Keratinocyte (primary cell): Measurements from ENCODE around the gene UBE2V1. TPM values are rescaled to one million over a fixed set of nuclear protein-coding genes. Genes with fewer than 3 reads are reported as not detected.

ENCODE experiments used
- DNase-seq: peaks from one replicate; pipeline ENCODE4 v3.0.0-alpha.2; 2011; ENCODE audit warnings: low read depth, missing footprints, low spot score
- FAIRE-seq: peaks from 2 replicates; lab custom pipeline; 2011; peaks lifted over from hg19 to GRCh38; lab: Jason Lieb, UNC
- H2AFZ ChIP-seq: 2 replicates; pipeline ENCODE4 v1.6.0; 2012; ENCODE audit warnings: low read length, control low read depth, inconsistent platforms; ENCODE audit not compliant: control insufficient read depth
- H3K27ac ChIP-seq: 2 replicates; pipeline ENCODE4 v1.5.1; 2011; ENCODE audit warnings: low read length; ENCODE audit not compliant: control insufficient read depth, insufficient read depth
- H3K27me3 ChIP-seq: 3 replicates; pipeline ENCODE4 v1.6.0; 2011; ENCODE audit warnings: low read length; ENCODE audit not compliant: control insufficient read depth, insufficient read depth; ENCODE audit errors: extremely low read depth
- H3K36me3 ChIP-seq, 2 experiments: 2 replicates in 1 of 2; 3 replicates in 1 of 2; pipeline ENCODE4 v1.5.1; 2011; ENCODE audit warnings: low read length in 2 of 2, mild to moderate bottlenecking in 1 of 2; ENCODE audit not compliant: control insufficient read depth in 2 of 2, insufficient read depth in 2 of 2; ENCODE audit errors: extremely low read depth in 1 of 2
- H3K4me1 ChIP-seq: 3 replicates; pipeline ENCODE4 v1.5.1; 2011; ENCODE audit warnings: low read length; ENCODE audit not compliant: control insufficient read depth, insufficient read depth; ENCODE audit errors: extremely low read depth
- H3K4me2 ChIP-seq: 3 replicates; pipeline ENCODE4 v1.6.0; 2011; ENCODE audit warnings: low read depth, low read length; ENCODE audit not compliant: control insufficient read depth, insufficient read depth; ENCODE audit errors: extremely low read depth
- H3K4me3 ChIP-seq, 3 experiments: fragments of 200-600 bp in 1 of 3; sonication (generic) in 1 of 3; 2 replicates in 2 of 3; 3 replicates in 1 of 3; pipeline ENCODE4 v1.5.1; 2011 to 2016; ENCODE audit warnings: low read length in 3 of 3, mild to moderate bottlenecking in 3 of 3, control low read depth in 2 of 3, inconsistent platforms in 1 of 3, low read depth in 1 of 3, mixed read lengths in 1 of 3, mixed run types in 1 of 3, moderate library complexity in 1 of 3; ENCODE audit not compliant: control insufficient read depth in 2 of 3, insufficient read depth in 2 of 3; ENCODE audit errors: extremely low read depth in 1 of 3
- H3K79me2 ChIP-seq: 2 replicates; pipeline ENCODE4 v1.6.0; 2012; ENCODE audit warnings: low read length; ENCODE audit not compliant: control insufficient read depth, insufficient read depth
- H3K9ac ChIP-seq: 3 replicates; pipeline ENCODE4 v1.6.0; 2011; ENCODE audit warnings: low read length; ENCODE audit not compliant: control insufficient read depth, insufficient read depth; ENCODE audit errors: extremely low read depth
- H3K9me1 ChIP-seq: 3 replicates; pipeline ENCODE4 v1.6.0; 2011; ENCODE audit warnings: low read length; ENCODE audit not compliant: control insufficient read depth, insufficient read depth; ENCODE audit errors: extremely low read depth
- H3K9me3 ChIP-seq: 2 replicates; pipeline ENCODE4 v1.5.1; 2012; ENCODE audit warnings: low read depth, low read length; ENCODE audit not compliant: control insufficient read depth
- H4K20me1 ChIP-seq: 3 replicates; pipeline ENCODE4 v1.6.0; 2011; ENCODE audit warnings: low read length; ENCODE audit not compliant: control insufficient read depth, insufficient read depth; ENCODE audit errors: extremely low read depth
- EZH2 ChIP-seq: IDR thresholded peaks from one replicate; pipeline ENCODE4 v1.6.1; 2012; ENCODE audit warnings: inconsistent platforms, mild to moderate bottlenecking, low read length, moderate library complexity
- dilution Hi-C: fragments of 300-500 bp; cut with MboI; formaldehyde crosslinking; loops from one replicate; pipeline ENCODE4 v1.7.0; 2020; ENCODE audit warnings: low sequenced_read_pairs; ENCODE audit not compliant: extremely low pct_ligation_motif_present
- polyA plus RNA-seq, 5 experiments: library from polyadenylated mRNA; depleted of rRNA in 3 of 5; stranded (reverse) in 3 of 5; stranded (forward) in 1 of 5; unstranded in 1 of 5; fragments of >200 nt; gene quantifications; 1 replicate in 1 of 5; 2 replicates in 3 of 5; 3 replicates in 1 of 5; pipeline versions ENCODE4 v1.2.1 to v1.2.3, GENCODE V29; 2011 to 2012; ENCODE audit warnings: missing spikeins in 2 of 5, low read depth in 1 of 5, low replicate concordance in 1 of 5
- TF ChIP-seq, protein P1 (sequence below), 3 experiments: IDR thresholded peaks in 1 of 3; conservative IDR thresholded peaks in 1 of 3; optimal IDR thresholded peaks in 1 of 3; 2 replicates in 2 of 3; 3 replicates in 1 of 3; pipeline versions ENCODE3 to v1.5.1; 2011; ENCODE audit warnings: low read length in 3 of 3, mild to moderate bottlenecking in 3 of 3, moderate library complexity in 2 of 3, control low read depth in 1 of 3, inconsistent platforms in 1 of 3; ENCODE audit not compliant: insufficient read depth in 2 of 3; ENCODE audit errors: extremely low read depth in 1 of 3

Gene UBE2V1
- polyA plus RNA-seq, 1 donor (not counting 4 experiments of a cell fraction or from before 2014, with no cell fraction given): 117 TPM

DNA sequence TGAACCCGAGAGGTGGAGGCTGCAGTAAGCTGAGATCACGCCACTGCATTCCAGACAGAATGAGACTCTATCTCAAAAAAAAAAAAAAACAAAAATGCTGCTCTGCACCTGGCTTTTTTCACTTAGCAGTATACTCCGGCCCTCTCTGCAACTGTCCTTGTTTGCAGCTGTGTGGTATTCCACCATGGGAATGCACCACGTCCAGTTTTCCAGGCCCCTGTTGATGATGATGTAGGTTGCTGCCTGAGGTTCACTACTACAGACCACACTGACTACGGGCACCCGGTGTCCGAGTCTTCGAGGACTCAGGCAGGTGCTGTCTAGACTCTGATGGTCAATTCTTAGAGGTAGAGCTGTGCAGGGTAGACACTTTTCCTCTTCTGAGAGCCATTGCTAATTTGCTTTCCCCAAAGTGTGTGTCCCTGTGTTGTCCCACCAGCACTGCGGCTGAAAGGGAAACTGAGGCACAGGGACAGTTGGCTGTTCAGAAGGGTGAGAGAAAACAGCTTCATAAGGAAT, 56.5 kb downstream of the UBE2V1 start:
- H3K4me2 ChIP-seq: no peak overlapping the region
- H3K9me3 ChIP-seq: no peaks in the 10 kb centered on the region
- no peak overlapping the region for H3K9ac ChIP-seq
- H3K36me3 ChIP-seq: no peaks in the 10 kb centered on the region
- H3K9me1 ChIP-seq: no peaks in the 10 kb centered on the region
- no peak overlapping the region for H3K27ac ChIP-seq
- no peak for DNase-seq
- H2AFZ ChIP-seq: no peak overlapping the region
- dilution Hi-C loops: no loop called here
- peaks cover 20% of the 10 kb centered on the region for H3K27me3 ChIP-seq
- TF ChIP-seq, protein P1, sequence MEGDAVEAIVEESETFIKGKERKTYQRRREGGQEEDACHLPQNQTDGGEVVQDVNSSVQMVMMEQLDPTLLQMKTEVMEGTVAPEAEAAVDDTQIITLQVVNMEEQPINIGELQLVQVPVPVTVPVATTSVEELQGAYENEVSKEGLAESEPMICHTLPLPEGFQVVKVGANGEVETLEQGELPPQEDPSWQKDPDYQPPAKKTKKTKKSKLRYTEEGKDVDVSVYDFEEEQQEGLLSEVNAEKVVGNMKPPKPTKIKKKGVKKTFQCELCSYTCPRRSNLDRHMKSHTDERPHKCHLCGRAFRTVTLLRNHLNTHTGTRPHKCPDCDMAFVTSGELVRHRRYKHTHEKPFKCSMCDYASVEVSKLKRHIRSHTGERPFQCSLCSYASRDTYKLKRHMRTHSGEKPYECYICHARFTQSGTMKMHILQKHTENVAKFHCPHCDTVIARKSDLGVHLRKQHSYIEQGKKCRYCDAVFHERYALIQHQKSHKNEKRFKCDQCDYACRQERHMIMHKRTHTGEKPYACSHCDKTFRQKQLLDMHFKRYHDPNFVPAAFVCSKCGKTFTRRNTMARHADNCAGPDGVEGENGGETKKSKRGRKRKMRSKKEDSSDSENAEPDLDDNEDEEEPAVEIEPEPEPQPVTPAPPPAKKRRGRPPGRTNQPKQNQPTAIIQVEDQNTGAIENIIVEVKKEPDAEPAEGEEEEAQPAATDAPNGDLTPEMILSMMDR (optimal IDR thresholded peaks at IDR 0.05 in 1 of 3, IDR thresholded peaks at IDR 0.05 in 1 of 3, conservative IDR thresholded peaks at IDR 0.05 in 1 of 3; ENCODE audit: extremely low read depth in 1 of 3, insufficient read depth in 2 of 3, low read length in 3 of 3): no peak
- TF ChIP-seq EZH2: no peak
- FAIRE-seq: no peak
- H3K79me2 ChIP-seq: no peaks in the 10 kb centered on the region
- no peaks in the 10 kb centered on the region for H4K20me1 ChIP-seq
- H3K4me3 ChIP-seq: no peak overlapping the region
- H3K4me1 ChIP-seq: no peaks in the 10 kb centered on the region

DNA sequence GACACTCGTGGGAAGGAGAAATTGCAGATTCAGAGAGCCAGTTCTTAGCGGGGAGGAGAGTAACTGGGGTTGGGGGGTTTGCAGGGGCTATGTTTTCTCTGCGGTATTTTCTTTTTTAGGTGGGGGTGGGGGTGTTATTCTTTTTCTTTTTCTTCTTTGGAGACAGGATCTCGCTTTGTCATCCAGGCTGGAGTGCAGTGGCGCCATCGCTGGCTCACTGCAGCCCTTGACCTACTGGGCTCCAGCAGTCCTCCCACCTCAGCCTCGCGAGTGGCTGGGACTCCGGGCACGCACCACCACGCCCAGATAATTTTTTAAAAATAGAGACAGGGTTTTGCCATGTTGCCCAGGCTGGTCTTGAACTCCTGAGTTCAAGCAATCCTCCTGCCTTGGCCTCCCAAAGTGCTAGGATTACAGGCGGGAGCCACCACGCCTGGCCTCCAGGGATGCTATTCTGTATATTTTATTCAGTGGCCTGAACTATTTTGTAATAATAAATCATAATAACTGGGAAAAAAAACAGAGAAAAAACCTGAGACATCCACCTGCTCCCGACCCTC, 57.3 kb downstream of the UBE2V1 start:
- Histone ChIP-seq H2AFZ (no peak overlapping the region), H3K9me1 (no peaks in the 10 kb centered on the region), H3K4me3 (no peak overlapping the region), H3K4me2 (no peak overlapping the region), H3K9me3 (no peaks in the 10 kb centered on the region), H4K20me1 (no peaks in the 10 kb centered on the region), H3K9ac (no peak overlapping the region), H3K79me2 (no peaks in the 10 kb centered on the region), H3K4me1 (no peaks in the 10 kb centered on the region), H3K36me3 (no peaks in the 10 kb centered on the region), H3K27ac (no peak overlapping the region), H3K27me3 (peaks cover 20% of the 10 kb centered on the region)
- no peak for DNase-seq
- dilution Hi-C loops: no loop called here
- FAIRE-seq: no peak
- TF ChIP-seq, protein P1 (optimal IDR thresholded peaks at IDR 0.05 in 1 of 3, IDR thresholded peaks at IDR 0.05 in 1 of 3, conservative IDR thresholded peaks at IDR 0.05 in 1 of 3; ENCODE audit: extremely low read depth in 1 of 3, insufficient read depth in 2 of 3, low read length in 3 of 3): no peak
- TF ChIP-seq EZH2: no peak
